Measurements from ENCODE around the gene SAMD10. TPM values are rescaled to one million over a fixed set of nuclear protein-coding genes. Genes with fewer than 3 reads are reported as not detected.

The SAMD10 gene
- total and polyA plus RNA-seq, 2 of the 8 experiments (the other 6 are each of a cell fraction or from before 2014, with no cell fraction given), result 3.0 to 5.2 TPM

GRCh38 chr20:63950701-63951397 lies 28.6 kb downstream of the SAMD10 start:
- Histone ChIP-seq H3K36me3 (ENCODE audit: control insufficient read depth in 2 of 4, insufficient read depth in 4 of 4, low read length in 3 of 4) (peaks cover 0 to 2% (median 0%) of the 10 kb centered on the region in 4 experiments; a peak in 2 of 8 replicates), H3K56ac (replicated peaks; ENCODE audit: insufficient read length, low read depth, low read length) (no peak overlapping the region), H4K5ac (ENCODE audit: insufficient read length, low read depth, low read length) (no peak overlapping the region), H3K4me1 (replicated peaks in 1 of 4; ENCODE audit: control insufficient read depth in 3 of 4, insufficient read depth in 4 of 4, low read length in 3 of 4) (peaks cover 0 to 17% (median 15%) of the 10 kb centered on the region in 4 experiments; a peak in 6 of 7 replicates), H3K27me3 (replicated peaks in 1 of 4; ENCODE audit: control insufficient read depth in 3 of 4, extremely low read depth in 1 of 4, insufficient read depth in 3 of 4, low read length in 3 of 4) (no peaks in the 10 kb centered on the region), H2BK15ac (ENCODE audit: low read length) (no peak overlapping the region), H2BK5ac (ENCODE audit: low read depth, low read length) (peak overlapping the region; percentile 75; the same call in 1 of the 2 replicates), H3K9ac (replicated peaks in 1 of 4; ENCODE audit: extremely low read depth in 1 of 4, low read depth in 3 of 4, low read length in 3 of 4) (no peak overlapping the region), H4K91ac (replicated peaks; ENCODE audit: insufficient read length, low read length) (no peak overlapping the region), H3K4me3 (ENCODE audit: extremely low read depth in 1 of 4, insufficient read depth in 2 of 4, low read depth in 3 of 4, low read length in 4 of 4) (no peak overlapping the region), H3K23ac (ENCODE audit: insufficient read length) (no peak overlapping the region), H2BK120ac (replicated peaks; ENCODE audit: low read depth, low read length) (no peak overlapping the region), H4K20me1 (replicated peaks in 1 of 2; ENCODE audit: control insufficient read depth in 1 of 2, insufficient read depth in 2 of 2, low read length in 2 of 2) (peaks cover 39 to 50% of the 10 kb centered on the region in 2 experiments), H3K14ac (ENCODE audit: insufficient read length) (no peak overlapping the region), H3K4ac (replicated peaks; ENCODE audit: insufficient read length, low read depth, low read length) (no peak overlapping the region), H2AFZ (ENCODE audit: low read length) (no peak overlapping the region), H3K9me3 (ENCODE audit: insufficient read depth in 2 of 2, low read depth in 1 of 2, low read length in 1 of 2) (no peaks in the 10 kb centered on the region), H2AK5ac (ENCODE audit: low read depth, low read length) (no peak overlapping the region), H3K4me2 (ENCODE audit: insufficient read depth in 1 of 2, low read depth in 2 of 2, low read length in 2 of 2) (no peak overlapping the region; a peak in 1 of 4 replicates), H3K18ac (ENCODE audit: extremely low read depth, low read length) (no peak overlapping the region), H4K8ac (ENCODE audit: extremely low read depth, insufficient read depth, low read length) (no peak overlapping the region; the same call in 1 of the 2 replicates), H3K23me2 (ENCODE audit: low read depth, low read length) (peaks cover 4% of the 10 kb centered on the region; the same call in 1 of the 2 replicates), H3K27ac (ENCODE audit: low read depth, low read length) (no peak overlapping the region), H2BK12ac (ENCODE audit: low read depth, low read length) (no peak overlapping the region), H2BK20ac (ENCODE audit: low read length) (no peak overlapping the region), H3K79me2 (ENCODE audit: control insufficient read depth in 1 of 2, insufficient read depth in 2 of 2, low read length in 2 of 2) (peaks cover 17 to 85% of the 10 kb centered on the region in 2 experiments; a peak in 3 of 4 replicates), H3K79me1 (ENCODE audit: low read depth, low read length) (peaks cover 39% of the 10 kb centered on the region)
- ChIA-PET POLR2A (ENCODE audit: partially characterized antibody) (interaction anchor here (0.7 to 2.9 kb wide), 4 partner anchors 8 to 25 kb away, joined by 3 to 15 read pairs (median 6); no protein-coding TSS in a partner anchor), CTCF (ENCODE audit: partially characterized antibody) (interaction anchor here (0.9 to 2.6 kb wide), 8 partner anchors 8 to 89 kb away, joined by 3 to 13 read pairs (median 6); partner anchors contain the start of gene PRPF6)
- WGBS, 2 experiments (ENCODE audit: extremely low coverage in 1 of 2, insufficient coverage in 1 of 2, insufficient read length in 1 of 2, insufficient replicate concordance in 2 of 2, low coverage in 1 of 2, low lambda C conversion rate in 2 of 2, missing lambda C conversion rate in 1 of 2), result 94% methylated on average over 16 of the region's 20 CpGs; no CpG with 5 or more reads in 1 of the 2 experiments
- DNase-seq (ENCODE audit: low read depth in 1 of 2, low spot score in 2 of 2), result no peak
- FAIRE-seq, result no peak
- TF ChIP-seq POLR2A (IDR thresholded peaks at IDR 0.05; ENCODE audit: control extremely low read depth in 1 of 2, low read depth in 2 of 2, low read length in 2 of 2), result no peak
- TF ChIP-seq RXRA (IDR thresholded peaks at IDR 0.05; ENCODE audit: insufficient read depth, low read depth, low read length), result no peak
- no peak for TF ChIP-seq SRF (IDR thresholded peaks at IDR 0.05; ENCODE audit: low read depth, low read length)
- no peak for TF ChIP-seq MAFK (IDR thresholded peaks at IDR 0.05; ENCODE audit: low read depth, low read length)
- TF ChIP-seq CHD2 (IDR thresholded peaks at IDR 0.05; ENCODE audit: low read length), result no peak
- TF ChIP-seq CBX5 (IDR thresholded peaks at IDR 0.05; ENCODE audit: low read depth, low read length), result no peak
- no peak for TF ChIP-seq SAP30 (IDR thresholded peaks at IDR 0.05; ENCODE audit: insufficient read depth, insufficient replicate concordance, low read length)
- no peak for TF ChIP-seq MAX (IDR thresholded peaks at IDR 0.05)
- no peak for TF ChIP-seq RNF2 (IDR thresholded peaks at IDR 0.05; ENCODE audit: borderline replicate concordance, low read depth, low read length, missing control alignments, poor library complexity, severe bottlenecking)
- TF ChIP-seq TCF12 (IDR thresholded peaks at IDR 0.05; ENCODE audit: low read depth, low read length), result no peak
- no peak for TF ChIP-seq NRF1 (IDR thresholded peaks at IDR 0.05; ENCODE audit: low read depth, low read length)
- no peak for TF ChIP-seq JUN (IDR thresholded peaks at IDR 0.05; ENCODE audit: low read depth, low read length)
- TF ChIP-seq ASH2L (IDR thresholded peaks at IDR 0.05; ENCODE audit: low read length), result no peak

All from H1 (cell line).